Osteoblast (primary cell): ENCODE data around the gene SAMD4A. TPM values are rescaled to one million over a fixed set of nuclear protein-coding genes. Genes with fewer than 3 reads are reported as not detected.

Experiments used
- DNase-seq: peaks from one replicate; pipeline ENCODE4 v3.0.0; 2011; ENCODE audit warnings: low spot score, mixed read lengths; ENCODE audit not compliant: insufficient read length; ENCODE audit errors: missing footprints
- H2AFZ ChIP-seq: 2 replicates; pipeline ENCODE4 v1.6.0; 2011; ENCODE audit warnings: mild to moderate bottlenecking, low read length
- H3K27ac ChIP-seq: 2 replicates; pipeline ENCODE4 v1.5.1; 2011; ENCODE audit warnings: mild to moderate bottlenecking, low read depth, low read length, moderate library complexity
- H3K27me3 ChIP-seq: 2 replicates; pipeline ENCODE4 v1.6.0; 2012; ENCODE audit warnings: mild to moderate bottlenecking, control low read depth, inconsistent platforms, low read length, moderate library complexity; ENCODE audit not compliant: insufficient read depth
- H3K36me3 ChIP-seq: 2 replicates; pipeline ENCODE4 v1.5.1; 2011; ENCODE audit warnings: mild to moderate bottlenecking, low read length, control low read depth, moderate library complexity; ENCODE audit not compliant: insufficient read depth
- H3K4me1 ChIP-seq: 2 replicates; pipeline ENCODE4 v1.5.1; 2011; ENCODE audit warnings: mild to moderate bottlenecking, low read length, control low read depth, moderate library complexity; ENCODE audit not compliant: insufficient read depth
- H3K4me2 ChIP-seq: 2 replicates; pipeline ENCODE4 v1.6.0; 2011; ENCODE audit warnings: mild to moderate bottlenecking, low read length; ENCODE audit not compliant: insufficient read depth
- H3K4me3 ChIP-seq: fragments of 200-600 bp; sonication (generic); 3 replicates; pipeline ENCODE4 v1.5.1; 2012; ENCODE audit warnings: mild to moderate bottlenecking, low read length, inconsistent platforms; ENCODE audit not compliant: insufficient read depth
- H3K79me2 ChIP-seq: 2 replicates; pipeline ENCODE4 v1.6.0; 2012; ENCODE audit warnings: mild to moderate bottlenecking, low read length, control low read depth, inconsistent platforms; ENCODE audit not compliant: insufficient read depth
- H3K9me3 ChIP-seq: 2 replicates; pipeline ENCODE4 v1.5.1; 2011; ENCODE audit warnings: low read depth, low read length, control low read depth
- H4K20me1 ChIP-seq: 2 replicates; pipeline ENCODE4 v1.6.0; 2012; ENCODE audit warnings: mild to moderate bottlenecking, low read length, control low read depth; ENCODE audit not compliant: insufficient read depth
- total RNA-seq: library from RNA; depleted of rRNA; stranded (reverse); fragments of >200 nt; gene quantifications from 2 replicates; pipeline ENCODE4 v1.2.3, GENCODE V29; 2012
- TF ChIP-seq, protein P1 (sequence below): IDR thresholded peaks from 2 replicates; pipeline ENCODE4 v1.5.1; 2011; ENCODE audit warnings: mild to moderate bottlenecking, low read depth, low read length, moderate library complexity; ENCODE audit errors: extremely low read depth

Gene SAMD4A
- total RNA-seq, 1 donor, result 26.1 TPM

DNA sequence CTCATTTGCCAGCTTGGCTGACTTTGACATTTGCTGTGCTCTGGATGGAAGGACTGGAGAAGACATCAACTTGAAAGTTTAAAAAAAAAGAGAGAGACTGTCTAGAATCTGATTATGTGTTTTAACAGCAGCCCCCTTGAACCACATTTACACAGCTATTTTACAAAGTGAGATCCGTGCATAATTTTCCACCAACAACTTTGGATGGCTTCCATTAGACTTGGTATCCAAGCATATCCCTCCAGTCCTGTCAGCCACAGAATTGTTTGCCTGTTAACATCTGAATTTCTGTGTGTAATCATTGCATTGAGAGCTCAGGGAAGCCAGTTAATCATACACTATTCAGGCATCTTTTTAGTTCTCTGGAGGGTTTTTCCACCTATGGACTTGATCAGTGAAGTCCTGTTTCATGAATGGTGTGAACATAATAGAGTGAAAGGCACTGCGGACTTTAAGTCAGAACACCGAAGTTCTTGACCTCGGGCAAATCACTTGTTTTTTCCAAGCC is 93.7 kb downstream of the SAMD4A start:
- no peaks in the 10 kb centered on the region for H3K9me3 ChIP-seq
- no peak overlapping the region for H3K4me2 ChIP-seq
- no peaks in the 10 kb centered on the region for H3K36me3 ChIP-seq
- peaks cover 10% of the 10 kb centered on the region for H4K20me1 ChIP-seq
- TF ChIP-seq, protein P1, sequence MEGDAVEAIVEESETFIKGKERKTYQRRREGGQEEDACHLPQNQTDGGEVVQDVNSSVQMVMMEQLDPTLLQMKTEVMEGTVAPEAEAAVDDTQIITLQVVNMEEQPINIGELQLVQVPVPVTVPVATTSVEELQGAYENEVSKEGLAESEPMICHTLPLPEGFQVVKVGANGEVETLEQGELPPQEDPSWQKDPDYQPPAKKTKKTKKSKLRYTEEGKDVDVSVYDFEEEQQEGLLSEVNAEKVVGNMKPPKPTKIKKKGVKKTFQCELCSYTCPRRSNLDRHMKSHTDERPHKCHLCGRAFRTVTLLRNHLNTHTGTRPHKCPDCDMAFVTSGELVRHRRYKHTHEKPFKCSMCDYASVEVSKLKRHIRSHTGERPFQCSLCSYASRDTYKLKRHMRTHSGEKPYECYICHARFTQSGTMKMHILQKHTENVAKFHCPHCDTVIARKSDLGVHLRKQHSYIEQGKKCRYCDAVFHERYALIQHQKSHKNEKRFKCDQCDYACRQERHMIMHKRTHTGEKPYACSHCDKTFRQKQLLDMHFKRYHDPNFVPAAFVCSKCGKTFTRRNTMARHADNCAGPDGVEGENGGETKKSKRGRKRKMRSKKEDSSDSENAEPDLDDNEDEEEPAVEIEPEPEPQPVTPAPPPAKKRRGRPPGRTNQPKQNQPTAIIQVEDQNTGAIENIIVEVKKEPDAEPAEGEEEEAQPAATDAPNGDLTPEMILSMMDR, result no peak
- peaks cover 67% of the 10 kb centered on the region for H3K79me2 ChIP-seq
- DNase-seq, result no peak
- no peak overlapping the region for H2AFZ ChIP-seq
- no peaks in the 10 kb centered on the region for H3K4me1 ChIP-seq
- H3K27me3 ChIP-seq, result no peaks in the 10 kb centered on the region
- H3K4me3 ChIP-seq, result no peak overlapping the region
- H3K27ac ChIP-seq, result no peak overlapping the region

- H4K20me1 ChIP-seq, result peaks cover 18% of the 10 kb centered on the region
Measured at GRCh38 chr14:54662491-54663133, 95.7 kb downstream of the SAMD4A start.

GRCh38 chr14:54664961-54665360 is 98.0 kb downstream of the SAMD4A start:
- Histone ChIP-seq H3K4me1 (peaks cover 7% of the 10 kb centered on the region), H3K27ac (no peak overlapping the region), H3K4me3 (no peak overlapping the region), H3K27me3 (no peaks in the 10 kb centered on the region), H4K20me1 (peaks cover 21% of the 10 kb centered on the region), H3K79me2 (peaks cover 41% of the 10 kb centered on the region), H3K36me3 (no peaks in the 10 kb centered on the region), H3K4me2 (no peak overlapping the region), H2AFZ (no peak overlapping the region), H3K9me3 (no peaks in the 10 kb centered on the region)
- TF ChIP-seq, protein P1, result no peak
- peak; percentile 27 for DNase-seq

More at GRCh38 chr14:54662491-54663133, 95.7 kb downstream of the SAMD4A start:
- Histone ChIP-seq H3K4me3 (no peak overlapping the region), H3K4me1 (no peaks in the 10 kb centered on the region), H3K4me2 (no peak overlapping the region), H2AFZ (no peak overlapping the region), H3K27me3 (no peaks in the 10 kb centered on the region), H3K27ac (no peak overlapping the region), H3K79me2 (peaks cover 59% of the 10 kb centered on the region), H3K9me3 (no peaks in the 10 kb centered on the region), H3K36me3 (no peaks in the 10 kb centered on the region)
- no peak for DNase-seq
- TF ChIP-seq, protein P1, result no peak

DNA sequence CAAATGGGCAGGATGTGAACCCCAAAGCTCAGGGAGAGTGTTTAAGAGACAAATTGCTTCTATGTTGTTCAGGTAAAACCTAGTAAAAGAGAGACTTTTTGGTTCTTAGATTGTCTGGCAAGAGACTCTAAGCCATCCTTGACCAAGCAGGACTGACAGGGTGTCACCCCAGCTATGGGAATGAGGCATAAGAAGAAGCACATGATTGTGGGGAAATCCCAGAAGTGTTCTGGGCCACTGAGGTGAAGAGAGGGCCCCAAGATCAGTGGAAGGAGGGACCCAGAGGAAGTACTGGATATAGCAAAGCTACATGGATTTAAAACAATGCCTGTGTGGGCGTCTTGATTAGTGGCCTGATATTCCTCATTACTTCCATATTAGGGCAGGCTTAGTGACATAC is 99.0 kb downstream of the SAMD4A start:
- H3K36me3 ChIP-seq, result no peaks in the 10 kb centered on the region
- no peak overlapping the region for H3K4me3 ChIP-seq
- H4K20me1 ChIP-seq, result peaks cover 21% of the 10 kb centered on the region
- no peaks in the 10 kb centered on the region for H3K27me3 ChIP-seq
- no peak overlapping the region for H3K4me2 ChIP-seq
- H3K9me3 ChIP-seq, result no peaks in the 10 kb centered on the region
- H2AFZ ChIP-seq, result no peak overlapping the region
- no peak overlapping the region for H3K27ac ChIP-seq
- TF ChIP-seq, protein P1, result no peak
- no peak for DNase-seq
- H3K79me2 ChIP-seq, result peaks cover 33% of the 10 kb centered on the region
- peaks cover 8% of the 10 kb centered on the region for H3K4me1 ChIP-seq
